ENCODE data around the gene UCK1.

DNA sequence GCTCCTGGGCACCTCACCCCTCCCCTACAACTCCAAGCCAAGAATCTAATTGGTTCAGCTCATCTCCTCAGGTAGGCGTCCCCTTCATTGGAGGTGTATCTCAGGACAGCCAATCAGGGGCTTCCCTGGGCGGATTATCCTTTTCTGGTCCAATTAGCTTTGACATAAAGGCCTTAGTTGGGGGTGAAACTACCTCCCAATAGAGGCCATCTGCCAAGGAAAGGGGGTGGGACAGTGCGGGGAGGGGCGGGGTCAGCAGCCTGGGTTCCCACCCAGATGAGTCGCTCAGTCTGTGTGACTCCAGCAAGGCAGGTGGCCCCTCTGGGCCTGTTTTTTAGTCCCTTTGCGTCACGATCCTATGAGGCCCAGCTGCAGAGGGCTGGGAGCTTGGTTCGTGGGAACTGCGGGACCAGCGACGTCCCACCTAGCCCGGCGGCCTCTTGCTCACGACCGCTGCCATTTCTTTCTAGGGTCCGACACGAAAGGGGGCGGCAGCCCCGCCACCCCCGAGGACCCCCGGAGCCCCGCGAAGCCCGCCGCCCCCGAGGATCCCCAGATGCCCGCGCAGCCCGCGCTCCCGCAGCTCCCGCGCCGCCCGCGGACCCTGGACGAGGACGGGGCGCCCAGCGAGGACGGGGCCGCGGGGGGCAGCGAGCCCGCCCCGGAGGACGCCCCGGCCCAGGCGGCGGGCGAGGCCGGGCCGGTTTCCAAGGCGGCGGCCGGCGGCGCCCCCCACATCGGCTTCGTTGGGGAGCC lies 23.2 kb upstream of the UCK1 start:
- TF ChIP-seq CTCF (IDR thresholded peaks at IDR 0.05) (no peak), EZH2phosphoT487 (IDR thresholded peaks at IDR 0.05) (no peak)
